SK-N-SH treated with all-trans-retinoic acid at 6 μM for 48 hours (cell line): ENCODE data around the gene SCCPDH.

Experiments
- ARNTL ChIP-seq: fragments of 450-650 bp; formaldehyde crosslinking; IDR thresholded peaks from 2 replicates; pipeline ENCODE4 v1.5.0; 2020; ENCODE audit warnings: low read depth, mild to moderate bottlenecking, moderate library complexity, borderline replicate concordance
- OSR1 ChIP-seq: fragments of 250-450 bp; sonication (Bioruptor Pico); IDR thresholded peaks from 2 replicates; pipeline ENCODE4 v1.8.0; 2022; ENCODE audit warnings: moderate library complexity, mild to moderate bottlenecking, inconsistent platforms
- PATZ1 ChIP-seq: fragments of 250-450 bp; sonication (Bioruptor Pico); IDR thresholded peaks from 2 replicates; pipeline ENCODE4 v1.8.0; 2020; ENCODE audit warnings: mild to moderate bottlenecking, moderate library complexity, borderline replicate concordance
- POU6F1 ChIP-seq: fragments of 250-450 bp; sonication (Bioruptor Pico); IDR thresholded peaks from 2 replicates; pipeline ENCODE4 v1.8.0; 2021; ENCODE audit warnings: low read depth, mild to moderate bottlenecking, moderate library complexity, borderline replicate concordance
- PPARA ChIP-seq: fragments of 250-450 bp; sonication (Bioruptor Pico); IDR thresholded peaks from 2 replicates; pipeline ENCODE4 v1.5.0; 2020; ENCODE audit warnings: mild to moderate bottlenecking, borderline replicate concordance
- SNAI2 ChIP-seq: fragments of 250-450 bp; sonication (Bioruptor Pico); IDR thresholded peaks from 2 replicates; pipeline ENCODE4 v1.5.0; 2020; ENCODE audit warnings: mild to moderate bottlenecking, moderate library complexity
- TCF4 ChIP-seq: fragments of 250-450 bp; sonication (Bioruptor Pico); IDR thresholded peaks from 2 replicates; pipeline ENCODE4 v1.8.0; 2021; ENCODE audit warnings: mild to moderate bottlenecking, moderate library complexity, borderline replicate concordance
- TOX ChIP-seq: fragments of 250-450 bp; sonication (Bioruptor Pico); IDR thresholded peaks from 2 replicates; pipeline ENCODE4 v1.8.0; 2021; ENCODE audit warnings: mild to moderate bottlenecking, moderate library complexity, borderline replicate concordance
- ZC3H10 ChIP-seq: fragments of 250-450 bp; sonication (Bioruptor Pico); IDR thresholded peaks from 2 replicates; pipeline ENCODE4 v1.5.1; 2021; ENCODE audit warnings: mild to moderate bottlenecking, moderate library complexity
- ZFP3 ChIP-seq: fragments of 250-450 bp; sonication (Bioruptor Pico); IDR thresholded peaks from 2 replicates; pipeline ENCODE4 v1.5.0; 2020; ENCODE audit warnings: mild to moderate bottlenecking, moderate library complexity
- ZFP30 ChIP-seq: fragments of 450-650 bp; formaldehyde crosslinking; IDR thresholded peaks from 2 replicates; pipeline ENCODE4 v1.5.0; 2022; ENCODE audit warnings: mild to moderate bottlenecking, moderate library complexity
- ZNF565 ChIP-seq: fragments of 450-650 bp; formaldehyde crosslinking; conservative IDR thresholded peaks from 2 replicates; pipeline ENCODE4 v1.5.0; 2020; ENCODE audit warnings: low read depth, mild to moderate bottlenecking, moderate library complexity
- ZNF8 ChIP-seq: fragments of 450-650 bp; formaldehyde crosslinking; IDR thresholded peaks from 2 replicates; pipeline ENCODE4 v1.5.0; 2020; ENCODE audit warnings: mild to moderate bottlenecking, moderate library complexity

GRCh38 chr1:246699095-246699735 lies 25.0 kb upstream of the SCCPDH start:
- TF ChIP-seq POU6F1, result no peak
- TF ChIP-seq ZFP3 (CRISPR knock-in tag), result no peak
- TF ChIP-seq OSR1 (CRISPR knock-in tag), result no peak
- TF ChIP-seq PPARA (CRISPR knock-in tag), result no peak
- TF ChIP-seq TCF4 (CRISPR knock-in tag), result no peak
- no peak for TF ChIP-seq ZFP30 (CRISPR knock-in tag)
- no peak for TF ChIP-seq TOX
- no peak for TF ChIP-seq SNAI2 (CRISPR knock-in tag)
- TF ChIP-seq ZNF565, result no peak
- TF ChIP-seq ZC3H10 (CRISPR knock-in tag), result no peak
- no peak for TF ChIP-seq PATZ1
- TF ChIP-seq ZNF8, result no peak
- TF ChIP-seq ARNTL (CRISPR knock-in tag), result no peak
